ENCODE measurements around the gene RABGAP1.

GRCh38 chr9:123089040-123089439 is 148.2 kb downstream of the RABGAP1 start:
- no peak for TF ChIP-seq CTCF (IDR thresholded peaks at IDR 0.05)
- TF ChIP-seq POLR2A (IDR thresholded peaks at IDR 0.05), result no peak
